ENCODE measurements around the gene PPDPF. TPM values are rescaled to one million over a fixed set of nuclear protein-coding genes. Genes with fewer than 3 reads are reported as not detected.

Gene PPDPF
- polyA plus RNA-seq, 3 donors, result 13.4 to 39.9 (median 26.1) TPM

- peaks cover 0 to 4% (median 3%) of the 10 kb centered on the region in 7 donors for H3K9me3 Mint-ChIP-seq
- H3K36me3 Mint-ChIP-seq, result no peaks in the 10 kb centered on the region
- Histone ChIP-seq H4K20me1 (ENCODE audit: insufficient read depth, low read length) (no peaks in the 10 kb centered on the region), H3K36me3 (replicated peaks in 1 of 2; ENCODE audit: control insufficient read depth in 1 of 2, insufficient read depth in 2 of 2, low read length in 2 of 2) (no peaks in the 10 kb centered on the region), H3K9me3 (replicated peaks in 1 of 2; ENCODE audit: control insufficient read depth in 1 of 2, insufficient read depth in 1 of 2, low read length in 2 of 2) (no peaks in the 10 kb centered on the region), H3K27me3 (ENCODE audit: control insufficient read depth in 2 of 2, insufficient read depth in 2 of 2, low read length in 2 of 2) (peaks cover 9 to 39% of the 10 kb centered on the region in 2 donors), H2AFZ (ENCODE audit: insufficient read depth, low read depth, low read length, poor library complexity, severe bottlenecking) (no peak overlapping the region), H3K4me3 (replicated peaks in 1 of 3; ENCODE audit: low read depth in 2 of 3, low read length in 3 of 3) (no peak overlapping the region), H3K27ac (ENCODE audit: low read depth in 1 of 2, low read length in 2 of 2) (no peak overlapping the region), H3K4me2 (replicated peaks; ENCODE audit: extremely low read depth, low read length, poor library complexity, severe bottlenecking) (no peak overlapping the region), H3K9ac (ENCODE audit: insufficient read depth, low read length, poor library complexity, severe bottlenecking) (no peak overlapping the region), H3K4me1 (ENCODE audit: control insufficient read depth in 1 of 2, insufficient read depth in 2 of 2, low read length in 2 of 2) (peaks cover 4 to 15% of the 10 kb centered on the region in 2 donors), H3K79me2 (ENCODE audit: insufficient read depth, low read length) (no peaks in the 10 kb centered on the region)
- H3K27me3 Mint-ChIP-seq (ENCODE audit: low read depth in 3 of 3), result peaks cover 37 to 63% (median 43%) of the 10 kb centered on the region in 3 donors
- no peak for DNase-seq
- WGBS (ENCODE audit: insufficient coverage), result 80% methylated on average over 11 of the region's 13 CpGs
- peaks cover 5% of the 10 kb centered on the region for H3K4me1 Mint-ChIP-seq
- intact Hi-C loops (cut with micrococcal nuclease), result no loop called here
- TF ChIP-seq CTCF (IDR thresholded peaks at IDR 0.05), result no peak
- no peak overlapping the region for H3K4me3 Mint-ChIP-seq
- no peak overlapping the region for H3K27ac Mint-ChIP-seq
These were observed 27.0 kb upstream of the PPDPF start for GRCh38 chr20:63493563-63494020.

- Histone ChIP-seq H3K4me1 (ENCODE audit: control insufficient read depth in 1 of 2, insufficient read depth in 2 of 2, low read length in 2 of 2) (peaks cover 4 to 15% of the 10 kb centered on the region in 2 donors), H3K4me2 (replicated peaks; ENCODE audit: extremely low read depth, low read length, poor library complexity, severe bottlenecking) (no peak overlapping the region), H3K27ac (ENCODE audit: low read depth in 1 of 2, low read length in 2 of 2) (no peak overlapping the region), H3K4me3 (replicated peaks in 1 of 3; ENCODE audit: low read depth in 2 of 3, low read length in 3 of 3) (no peak overlapping the region), H4K20me1 (ENCODE audit: insufficient read depth, low read length) (no peaks in the 10 kb centered on the region), H3K36me3 (replicated peaks in 1 of 2; ENCODE audit: control insufficient read depth in 1 of 2, insufficient read depth in 2 of 2, low read length in 2 of 2) (no peaks in the 10 kb centered on the region), H3K79me2 (ENCODE audit: insufficient read depth, low read length) (no peaks in the 10 kb centered on the region), H3K9ac (ENCODE audit: insufficient read depth, low read length, poor library complexity, severe bottlenecking) (no peak overlapping the region), H3K9me3 (replicated peaks in 1 of 2; ENCODE audit: control insufficient read depth in 1 of 2, insufficient read depth in 1 of 2, low read length in 2 of 2) (no peaks in the 10 kb centered on the region), H3K27me3 (ENCODE audit: control insufficient read depth in 2 of 2, insufficient read depth in 2 of 2, low read length in 2 of 2) (peaks cover 9 to 35% of the 10 kb centered on the region in 2 donors), H2AFZ (ENCODE audit: insufficient read depth, low read depth, low read length, poor library complexity, severe bottlenecking) (no peak overlapping the region)
- H3K9me3 Mint-ChIP-seq, result peaks cover 0 to 4% (median 3%) of the 10 kb centered on the region in 7 donors
- no peak for DNase-seq
- no peak overlapping the region for H3K4me3 Mint-ChIP-seq
- WGBS (ENCODE audit: insufficient coverage), result 98% methylated on average over 7 of the region's 7 CpGs
- peaks cover 5% of the 10 kb centered on the region for H3K4me1 Mint-ChIP-seq
- intact Hi-C loops (cut with micrococcal nuclease), result no loop called here
- H3K27me3 Mint-ChIP-seq (ENCODE audit: low read depth in 3 of 3), result peaks cover 33 to 61% (median 38%) of the 10 kb centered on the region in 3 donors
- TF ChIP-seq CTCF (IDR thresholded peaks at IDR 0.05), result no peak
- no peaks in the 10 kb centered on the region for H3K36me3 Mint-ChIP-seq
- H3K27ac Mint-ChIP-seq, result no peak overlapping the region
These were observed 26.5 kb upstream of the PPDPF start for GRCh38 chr20:63494084-63494419.
